DOHH2 (cell line): ENCODE measurements around the gene NDP.
A peak's percentile ranks its signal among the peaks of the same experiment; 100 is the strongest.

Source experiments
- H3F3A ChIP-seq: fragments of 200-600 bp; sonication (generic), shearing (Covaris generic); 2 replicates; pipeline ENCODE4 v1.6.0; 2016; ENCODE audit warnings: antibody characterized with exemption, mild to moderate bottlenecking; ENCODE audit not compliant: control insufficient read depth, insufficient read depth
- H3K27ac ChIP-seq: fragments of 200-600 bp; sonication (generic); 2 replicates; pipeline ENCODE4 v1.5.1; 2014; ENCODE audit warnings: low read depth, mild to moderate bottlenecking, low read length, moderate library complexity
- H3K27me3 ChIP-seq: fragments of 200-600 bp; sonication (generic); 2 replicates; pipeline ENCODE4 v1.6.1; 2014; ENCODE audit warnings: mild to moderate bottlenecking, low read length, mixed read lengths; ENCODE audit not compliant: control insufficient read depth
- H3K36me3 ChIP-seq: fragments of 200-600 bp; sonication (generic); 2 replicates; pipeline ENCODE4 v1.6.1; 2014; ENCODE audit warnings: mild to moderate bottlenecking, low read length, moderate library complexity, mixed read lengths; ENCODE audit not compliant: control insufficient read depth
- H3K4me1 ChIP-seq: fragments of 200-600 bp; sonication (generic); 2 replicates; pipeline ENCODE4 v1.6.1; 2014; ENCODE audit warnings: mild to moderate bottlenecking, low read length, mixed read lengths; ENCODE audit not compliant: control insufficient read depth
- H3K4me2 ChIP-seq: fragments of 200-600 bp; sonication (generic); 2 replicates; pipeline ENCODE4 v1.6.0; 2014; ENCODE audit warnings: mild to moderate bottlenecking, low read length, moderate library complexity
- H3K4me3 ChIP-seq: fragments of 200-600 bp; sonication (generic); 2 replicates; pipeline ENCODE4 v1.5.1; 2014; ENCODE audit warnings: mild to moderate bottlenecking, low read length, mixed read lengths
- H3K79me2 ChIP-seq: fragments of 200-600 bp; sonication (generic); 2 replicates; pipeline ENCODE4 v1.6.1; 2014; ENCODE audit warnings: mild to moderate bottlenecking, low read length, mixed read lengths; ENCODE audit not compliant: control insufficient read depth
- H3K9me2 ChIP-seq: fragments of 200-600 bp; sonication (generic); replicated peaks from 2 replicates; pipeline ENCODE4 v1.6.1; 2014; ENCODE audit warnings: mild to moderate bottlenecking, low read length, mixed read lengths; ENCODE audit not compliant: control insufficient read depth
- H3K9me3 ChIP-seq: fragments of 200-600 bp; sonication (generic); 2 replicates; pipeline ENCODE4 v1.6.1; 2014; ENCODE audit warnings: antibody characterized with exemption, low read length, mixed read lengths; ENCODE audit not compliant: control insufficient read depth, insufficient read depth
- H4K20me1 ChIP-seq: fragments of 200-600 bp; sonication (generic); 2 replicates; pipeline ENCODE4 v1.6.0; 2014; ENCODE audit warnings: low read depth, mild to moderate bottlenecking, antibody characterized with exemption, low read length, moderate library complexity; ENCODE audit not compliant: control insufficient read depth, insufficient read depth
- CTCF ChIP-seq: fragments of 200-600 bp; sonication (generic); IDR thresholded peaks from one replicate; pipeline ENCODE4 v1.5.1; 2014; ENCODE audit warnings: antibody characterized with exemption, mild to moderate bottlenecking, low read depth, low read length; ENCODE audit not compliant: poor library complexity, severe bottlenecking
- EZH2phosphoT487 ChIP-seq: fragments of 200-600 bp; sonication (generic); IDR thresholded peaks from 2 replicates; pipeline ENCODE4 v1.6.1; 2017; ENCODE audit warnings: borderline replicate concordance, mild to moderate bottlenecking, antibody characterized with exemption, low read length, moderate library complexity, mixed read lengths

The NDP gene

GRCh38 chrX:43958529-43958928 is 14.7 kb downstream of the NDP start:
- H3K9me3 ChIP-seq: no peaks in the 10 kb centered on the region
- H3K27me3 ChIP-seq: no peaks in the 10 kb centered on the region
- no peak overlapping the region for H3K27ac ChIP-seq
- H3K36me3 ChIP-seq: no peaks in the 10 kb centered on the region
- no peak overlapping the region for H3K4me2 ChIP-seq
- no peaks in the 10 kb centered on the region for H4K20me1 ChIP-seq
- H3K79me2 ChIP-seq: no peaks in the 10 kb centered on the region
- H3K9me2 ChIP-seq: no peaks in the 10 kb centered on the region
- TF ChIP-seq EZH2phosphoT487 (no peak), CTCF (peak; percentile 58)
- H3F3A ChIP-seq: no peaks in the 10 kb centered on the region
- H3K4me3 ChIP-seq: no peak overlapping the region
- H3K4me1 ChIP-seq: no peaks in the 10 kb centered on the region

GRCh38 chrX:43956034-43956433 is 17.2 kb downstream of the NDP start:
- no peaks in the 10 kb centered on the region for H3K36me3 ChIP-seq
- no peaks in the 10 kb centered on the region for H3K27me3 ChIP-seq
- no peaks in the 10 kb centered on the region for H3F3A ChIP-seq

DNA sequence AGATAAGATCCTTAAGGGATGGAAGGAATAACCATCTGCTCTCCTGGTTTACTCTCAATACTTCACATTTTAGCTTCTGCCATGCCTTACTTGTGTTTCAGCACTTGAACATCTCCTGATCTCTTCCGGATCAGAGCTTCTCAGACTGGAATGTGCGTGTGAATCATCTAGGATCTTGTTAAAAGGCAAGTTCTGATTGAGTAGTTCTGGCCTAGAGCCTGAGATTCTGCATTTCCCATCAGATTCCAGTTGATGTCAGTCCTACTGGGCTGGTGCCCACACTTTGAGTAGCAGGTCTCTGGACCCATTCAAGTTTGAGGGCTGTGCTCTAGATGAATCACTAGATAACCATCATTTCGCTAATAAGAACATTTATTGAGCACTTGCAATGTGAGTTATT is 20.0 kb downstream of the NDP start:
- no peaks in the 10 kb centered on the region for H3K27me3 ChIP-seq
- H3K4me1 ChIP-seq: no peaks in the 10 kb centered on the region
- no peaks in the 10 kb centered on the region for H3K9me3 ChIP-seq
- no peaks in the 10 kb centered on the region for H3K79me2 ChIP-seq
- H3F3A ChIP-seq: no peaks in the 10 kb centered on the region
- no peaks in the 10 kb centered on the region for H4K20me1 ChIP-seq
- H3K9me2 ChIP-seq: no peaks in the 10 kb centered on the region
- no peak overlapping the region for H3K4me3 ChIP-seq
- H3K4me2 ChIP-seq: no peak overlapping the region
- H3K36me3 ChIP-seq: no peaks in the 10 kb centered on the region
- no peak overlapping the region for H3K27ac ChIP-seq
- no peak for TF ChIP-seq EZH2phosphoT487
- no peak for TF ChIP-seq CTCF

More at GRCh38 chrX:43956034-43956433, 17.2 kb downstream of the NDP start:
- Histone ChIP-seq H3K4me1 (no peaks in the 10 kb centered on the region), H3K9me3 (no peaks in the 10 kb centered on the region), H3K9me2 (no peaks in the 10 kb centered on the region), H4K20me1 (no peaks in the 10 kb centered on the region), H3K4me2 (no peak overlapping the region), H3K27ac (no peak overlapping the region), H3K4me3 (no peak overlapping the region), H3K79me2 (no peaks in the 10 kb centered on the region)
- TF ChIP-seq CTCF (no peak), EZH2phosphoT487 (no peak)

- H3K27me3 ChIP-seq: no peaks in the 10 kb centered on the region
- no peaks in the 10 kb centered on the region for H4K20me1 ChIP-seq
- no peak for TF ChIP-seq EZH2phosphoT487
- no peak for TF ChIP-seq CTCF
- no peak overlapping the region for H3K4me3 ChIP-seq
- H3K36me3 ChIP-seq: no peaks in the 10 kb centered on the region
- H3K9me2 ChIP-seq: no peaks in the 10 kb centered on the region
- H3K79me2 ChIP-seq: no peaks in the 10 kb centered on the region
- no peak overlapping the region for H3K27ac ChIP-seq
- no peak overlapping the region for H3K4me2 ChIP-seq
- no peaks in the 10 kb centered on the region for H3K9me3 ChIP-seq
- H3K4me1 ChIP-seq: no peaks in the 10 kb centered on the region
- H3F3A ChIP-seq: no peaks in the 10 kb centered on the region
Measured at GRCh38 chrX:43949669-43950068, 23.5 kb downstream of the NDP start.
